Measurements from ENCODE around the gene PDZD7.

DNA sequence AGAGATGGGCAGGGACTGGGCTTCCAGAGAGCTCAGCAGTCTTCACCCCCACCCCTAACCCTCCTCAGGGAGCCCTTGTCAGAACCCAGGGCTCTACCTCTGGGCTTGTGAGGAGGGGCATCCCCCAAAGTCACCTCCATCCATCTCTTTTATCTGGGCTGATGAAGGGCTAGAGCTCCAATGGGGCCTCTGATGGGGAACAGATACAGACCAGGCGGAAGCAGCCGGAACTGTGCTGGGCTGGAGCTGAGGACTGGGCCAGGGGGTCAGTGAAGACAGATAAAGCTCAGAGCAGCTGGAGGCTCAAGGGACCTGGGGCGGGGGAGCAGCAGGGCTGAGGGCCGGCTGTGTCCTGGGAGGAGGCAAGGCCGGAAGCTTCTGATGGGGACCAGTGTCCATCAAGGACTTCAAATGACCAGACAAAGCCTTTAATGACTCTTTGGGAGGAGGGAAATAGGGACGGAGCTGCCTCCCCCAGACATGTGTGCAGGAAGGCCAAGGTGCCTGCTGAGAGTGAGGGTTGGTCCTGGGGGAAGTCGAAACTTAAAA is 41.0 kb upstream of the PDZD7 start:
- no peak for TF ChIP-seq EZH2 (IDR thresholded peaks at IDR 0.05; ENCODE audit: borderline replicate concordance, low read depth, low read length, poor library complexity, severe bottlenecking)
- TF ChIP-seq, protein P1, sequence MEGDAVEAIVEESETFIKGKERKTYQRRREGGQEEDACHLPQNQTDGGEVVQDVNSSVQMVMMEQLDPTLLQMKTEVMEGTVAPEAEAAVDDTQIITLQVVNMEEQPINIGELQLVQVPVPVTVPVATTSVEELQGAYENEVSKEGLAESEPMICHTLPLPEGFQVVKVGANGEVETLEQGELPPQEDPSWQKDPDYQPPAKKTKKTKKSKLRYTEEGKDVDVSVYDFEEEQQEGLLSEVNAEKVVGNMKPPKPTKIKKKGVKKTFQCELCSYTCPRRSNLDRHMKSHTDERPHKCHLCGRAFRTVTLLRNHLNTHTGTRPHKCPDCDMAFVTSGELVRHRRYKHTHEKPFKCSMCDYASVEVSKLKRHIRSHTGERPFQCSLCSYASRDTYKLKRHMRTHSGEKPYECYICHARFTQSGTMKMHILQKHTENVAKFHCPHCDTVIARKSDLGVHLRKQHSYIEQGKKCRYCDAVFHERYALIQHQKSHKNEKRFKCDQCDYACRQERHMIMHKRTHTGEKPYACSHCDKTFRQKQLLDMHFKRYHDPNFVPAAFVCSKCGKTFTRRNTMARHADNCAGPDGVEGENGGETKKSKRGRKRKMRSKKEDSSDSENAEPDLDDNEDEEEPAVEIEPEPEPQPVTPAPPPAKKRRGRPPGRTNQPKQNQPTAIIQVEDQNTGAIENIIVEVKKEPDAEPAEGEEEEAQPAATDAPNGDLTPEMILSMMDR (conservative IDR thresholded peaks at IDR 0.05; ENCODE audit: low read depth, low read length) = no peak

Measured in A673 (cell line).